AG09319 (cell line): Measurements from ENCODE around the gene MLLT10.

ENCODE experiments used
- DNase-seq: peaks from one replicate; pipeline ENCODE4 v3.0.0-alpha.2; 2010; ENCODE audit warnings: low read depth; ENCODE audit errors: extremely low read depth
- CTCF ChIP-seq: IDR thresholded peaks from 2 replicates; pipeline ENCODE4 v1.5.1; 2011; ENCODE audit warnings: low read depth, mild to moderate bottlenecking, inconsistent platforms, low read length, moderate library complexity

MLLT10 gene

GRCh38 chr10:21497177-21497807 lies 36.7 kb upstream of the MLLT10 start:
- no peak for DNase-seq
- no peak for TF ChIP-seq CTCF

- DNase-seq, result no peak
- no peak for TF ChIP-seq CTCF
Observed at GRCh38 chr10:21498377-21498776, 35.7 kb upstream of the MLLT10 start.

- no peak for TF ChIP-seq CTCF
- DNase-seq, result no peak
Observed at GRCh38 chr10:21498986-21499385, 35.0 kb upstream of the MLLT10 start.

DNA sequence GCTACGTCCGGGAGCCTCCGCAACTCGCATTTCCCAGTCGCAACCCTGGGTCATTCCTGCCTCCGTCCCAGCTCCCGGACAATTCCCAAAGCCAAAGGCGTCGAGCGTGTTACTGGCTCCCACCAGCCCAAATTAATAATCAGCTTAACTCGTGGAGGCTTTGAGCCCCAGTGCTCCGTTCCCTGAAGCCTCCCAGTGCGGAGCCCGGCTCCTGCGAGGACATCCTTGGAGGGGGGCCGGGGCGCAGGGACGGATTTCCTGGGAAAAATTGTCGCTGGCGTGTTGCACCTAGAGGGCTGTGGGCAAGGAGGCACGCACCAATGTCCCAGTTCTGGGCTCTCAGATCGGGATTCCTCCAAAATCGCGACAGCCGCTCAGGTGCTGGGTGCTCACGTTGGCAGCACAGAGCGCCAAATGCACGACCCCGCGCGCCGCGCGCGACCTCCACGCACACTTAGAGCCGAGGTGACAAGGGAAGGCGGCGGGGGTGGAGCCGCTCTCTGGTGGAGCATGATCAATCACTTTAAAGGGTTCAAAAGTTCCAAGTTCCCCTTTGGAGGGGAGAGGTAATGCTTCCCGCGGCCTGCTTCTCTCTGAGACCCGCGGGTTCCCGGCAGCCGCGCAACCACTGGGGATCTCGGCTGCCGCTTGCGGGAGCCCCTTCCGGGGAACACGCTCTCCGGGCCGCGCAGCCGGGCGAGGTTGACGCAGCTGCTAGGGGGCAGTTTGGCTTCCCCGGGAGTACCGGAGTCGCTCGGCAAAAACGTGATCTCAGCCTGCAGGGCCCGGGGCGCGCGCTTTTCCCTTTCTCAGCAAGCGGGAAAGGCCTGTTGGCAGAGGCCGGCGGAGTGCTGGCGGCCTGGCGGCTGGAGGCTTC lies 34.1 kb upstream of the MLLT10 start:
- no peak for TF ChIP-seq CTCF
- no peak for DNase-seq

DNA sequence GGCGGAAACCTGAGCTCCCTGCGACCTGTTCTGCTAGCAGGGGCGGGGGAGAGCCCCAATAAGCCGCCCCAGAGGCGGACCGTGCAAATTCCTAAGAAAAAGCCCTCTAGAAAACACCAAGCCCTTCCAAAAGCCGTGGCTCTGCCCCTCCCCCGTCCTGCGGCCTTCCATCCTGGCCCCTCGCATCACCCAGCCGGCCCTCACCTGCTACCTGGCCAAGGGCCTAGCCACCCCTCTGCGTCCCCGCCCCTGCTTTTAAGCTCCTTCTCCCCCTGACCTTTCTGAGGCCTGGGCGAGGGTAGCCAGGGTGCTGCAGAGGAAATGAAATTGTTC lies 33.5 kb upstream of the MLLT10 start:
- no peak for DNase-seq
- TF ChIP-seq CTCF, result no peak

- no peak for DNase-seq
- TF ChIP-seq CTCF, result no peak
Observed at GRCh38 chr10:21501091-21501490, 32.9 kb upstream of the MLLT10 start.

- no peak for DNase-seq
- no peak for TF ChIP-seq CTCF
Observed at GRCh38 chr10:21501731-21502347, 32.2 kb upstream of the MLLT10 start.
